SK-N-SH (cell line): ENCODE data around the gene FIBP.

Experiments
- TF ChIP-seq, protein P1 (sequence below): fragments of 200-600 bp; sonication (generic); IDR thresholded peaks from 2 replicates; pipeline ENCODE4 v1.6.1; 2017; ENCODE audit warnings: antibody characterized with exemption, mild to moderate bottlenecking, moderate library complexity
- TF ChIP-seq, protein P2 (sequence below): IDR thresholded peaks from 2 replicates; pipeline ENCODE4 v1.6.1; 2012; ENCODE audit warnings: mild to moderate bottlenecking, low read depth, low read length, moderate library complexity

DNA sequence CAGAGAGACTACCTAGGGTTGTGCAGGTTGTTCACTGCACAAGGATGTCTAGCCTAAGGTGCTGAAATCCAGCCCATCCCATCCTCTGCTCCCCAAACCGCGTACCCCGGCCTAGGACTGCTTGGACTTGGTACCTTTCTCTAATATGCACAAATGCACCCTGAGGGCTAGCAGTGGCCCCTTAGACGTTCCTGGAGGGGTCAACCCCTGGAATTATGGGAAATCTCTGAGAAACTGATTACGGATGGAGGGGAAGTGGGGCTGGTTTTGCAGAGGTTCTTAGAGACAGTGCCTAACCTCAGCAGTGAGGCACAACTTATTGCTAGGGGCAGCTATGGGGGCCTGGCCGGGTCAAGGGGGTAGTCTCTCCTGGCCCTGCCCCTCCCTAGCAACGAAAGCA lies 28.1 kb upstream of the FIBP start:
- TF ChIP-seq, protein P1, sequence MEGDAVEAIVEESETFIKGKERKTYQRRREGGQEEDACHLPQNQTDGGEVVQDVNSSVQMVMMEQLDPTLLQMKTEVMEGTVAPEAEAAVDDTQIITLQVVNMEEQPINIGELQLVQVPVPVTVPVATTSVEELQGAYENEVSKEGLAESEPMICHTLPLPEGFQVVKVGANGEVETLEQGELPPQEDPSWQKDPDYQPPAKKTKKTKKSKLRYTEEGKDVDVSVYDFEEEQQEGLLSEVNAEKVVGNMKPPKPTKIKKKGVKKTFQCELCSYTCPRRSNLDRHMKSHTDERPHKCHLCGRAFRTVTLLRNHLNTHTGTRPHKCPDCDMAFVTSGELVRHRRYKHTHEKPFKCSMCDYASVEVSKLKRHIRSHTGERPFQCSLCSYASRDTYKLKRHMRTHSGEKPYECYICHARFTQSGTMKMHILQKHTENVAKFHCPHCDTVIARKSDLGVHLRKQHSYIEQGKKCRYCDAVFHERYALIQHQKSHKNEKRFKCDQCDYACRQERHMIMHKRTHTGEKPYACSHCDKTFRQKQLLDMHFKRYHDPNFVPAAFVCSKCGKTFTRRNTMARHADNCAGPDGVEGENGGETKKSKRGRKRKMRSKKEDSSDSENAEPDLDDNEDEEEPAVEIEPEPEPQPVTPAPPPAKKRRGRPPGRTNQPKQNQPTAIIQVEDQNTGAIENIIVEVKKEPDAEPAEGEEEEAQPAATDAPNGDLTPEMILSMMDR = no peak
- TF ChIP-seq, protein P2, sequence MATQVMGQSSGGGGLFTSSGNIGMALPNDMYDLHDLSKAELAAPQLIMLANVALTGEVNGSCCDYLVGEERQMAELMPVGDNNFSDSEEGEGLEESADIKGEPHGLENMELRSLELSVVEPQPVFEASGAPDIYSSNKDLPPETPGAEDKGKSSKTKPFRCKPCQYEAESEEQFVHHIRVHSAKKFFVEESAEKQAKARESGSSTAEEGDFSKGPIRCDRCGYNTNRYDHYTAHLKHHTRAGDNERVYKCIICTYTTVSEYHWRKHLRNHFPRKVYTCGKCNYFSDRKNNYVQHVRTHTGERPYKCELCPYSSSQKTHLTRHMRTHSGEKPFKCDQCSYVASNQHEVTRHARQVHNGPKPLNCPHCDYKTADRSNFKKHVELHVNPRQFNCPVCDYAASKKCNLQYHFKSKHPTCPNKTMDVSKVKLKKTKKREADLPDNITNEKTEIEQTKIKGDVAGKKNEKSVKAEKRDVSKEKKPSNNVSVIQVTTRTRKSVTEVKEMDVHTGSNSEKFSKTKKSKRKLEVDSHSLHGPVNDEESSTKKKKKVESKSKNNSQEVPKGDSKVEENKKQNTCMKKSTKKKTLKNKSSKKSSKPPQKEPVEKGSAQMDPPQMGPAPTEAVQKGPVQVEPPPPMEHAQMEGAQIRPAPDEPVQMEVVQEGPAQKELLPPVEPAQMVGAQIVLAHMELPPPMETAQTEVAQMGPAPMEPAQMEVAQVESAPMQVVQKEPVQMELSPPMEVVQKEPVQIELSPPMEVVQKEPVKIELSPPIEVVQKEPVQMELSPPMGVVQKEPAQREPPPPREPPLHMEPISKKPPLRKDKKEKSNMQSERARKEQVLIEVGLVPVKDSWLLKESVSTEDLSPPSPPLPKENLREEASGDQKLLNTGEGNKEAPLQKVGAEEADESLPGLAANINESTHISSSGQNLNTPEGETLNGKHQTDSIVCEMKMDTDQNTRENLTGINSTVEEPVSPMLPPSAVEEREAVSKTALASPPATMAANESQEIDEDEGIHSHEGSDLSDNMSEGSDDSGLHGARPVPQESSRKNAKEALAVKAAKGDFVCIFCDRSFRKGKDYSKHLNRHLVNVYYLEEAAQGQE = no peak
